ENCODE results near the gene ACTA1. TPM values are rescaled to one million over a fixed set of nuclear protein-coding genes. Genes with fewer than 3 reads are reported as not detected.
"Not testable (repeated sequence)": the region's sequence is repeated elsewhere in the genome, so short reads cannot be mapped to it uniquely, and the experiment has no call there.

ACTA1 gene
- polyA plus RNA-seq (2013, experiment 1 of 2; ENCODE audit: insufficient read length), result 23.0 TPM
- 29.1 TPM for polyA plus RNA-seq (2013, experiment 2 of 2; ENCODE audit: insufficient read length)

DNA sequence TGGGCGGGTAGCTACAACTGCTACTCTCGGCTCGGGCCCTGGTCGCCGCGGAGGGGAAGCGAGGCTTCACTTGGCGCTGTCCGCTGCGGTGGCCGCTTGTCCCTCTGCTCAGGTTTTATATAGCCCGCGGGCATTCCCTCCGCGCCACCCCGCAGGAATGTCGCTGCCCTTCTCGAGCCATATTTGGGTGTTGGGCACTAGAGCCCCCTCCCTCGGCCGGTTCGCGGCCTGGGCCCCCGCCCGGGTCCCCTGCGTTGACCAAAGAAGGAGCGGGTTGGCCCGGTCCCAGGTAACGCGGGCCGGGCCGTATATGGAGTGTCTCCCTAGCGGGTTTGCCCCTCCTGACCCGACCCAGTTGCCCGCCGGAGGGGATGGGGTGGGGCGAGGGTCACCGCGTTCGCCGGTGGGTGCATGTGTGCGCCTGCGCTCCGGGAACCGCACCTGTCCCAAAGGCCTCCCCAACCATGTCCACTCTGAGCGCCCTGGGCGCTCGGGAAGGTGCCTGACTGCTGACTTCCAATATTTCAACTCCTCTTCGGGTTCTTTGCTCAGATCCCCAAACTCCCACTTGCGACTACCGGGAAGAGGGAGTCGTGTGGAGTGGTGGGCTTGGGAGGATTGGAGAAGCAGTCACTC, at the start of gene ACTA1:
ACTA1 (minus strand) TSS at position 90 of the 636 bp plus-strand sequence. CDS start 979 bp downstream, outside the sequence.
- DNase-seq, result no peak

DNA sequence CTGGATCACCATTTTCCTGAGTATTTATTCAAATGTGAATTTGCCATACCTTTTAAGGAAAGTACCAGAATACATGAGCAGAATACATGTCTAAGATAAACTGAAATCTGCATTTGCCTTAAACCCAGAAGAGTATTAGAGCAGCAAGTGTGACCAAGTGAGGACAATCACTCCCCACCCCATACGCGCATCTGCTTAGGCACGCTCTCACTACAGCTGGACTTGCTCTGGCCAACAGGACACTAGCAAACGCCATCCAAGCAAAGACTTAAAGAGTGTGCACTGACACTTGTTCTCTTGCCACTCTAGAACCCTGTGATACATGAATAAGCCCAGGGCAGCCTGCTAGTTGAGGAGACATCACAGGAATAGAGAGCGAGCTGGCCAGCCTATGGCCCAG, 48.6 kb upstream of the ACTA1 start:
- no peak for DNase-seq

GRCh38 chr1:229480495-229480894, 46.6 kb upstream of the ACTA1 start:
- DNase-seq, result no peak

- no peak for DNase-seq
Observed at GRCh38 chr1:229479660-229480399, 45.9 kb upstream of the ACTA1 start.

DNA sequence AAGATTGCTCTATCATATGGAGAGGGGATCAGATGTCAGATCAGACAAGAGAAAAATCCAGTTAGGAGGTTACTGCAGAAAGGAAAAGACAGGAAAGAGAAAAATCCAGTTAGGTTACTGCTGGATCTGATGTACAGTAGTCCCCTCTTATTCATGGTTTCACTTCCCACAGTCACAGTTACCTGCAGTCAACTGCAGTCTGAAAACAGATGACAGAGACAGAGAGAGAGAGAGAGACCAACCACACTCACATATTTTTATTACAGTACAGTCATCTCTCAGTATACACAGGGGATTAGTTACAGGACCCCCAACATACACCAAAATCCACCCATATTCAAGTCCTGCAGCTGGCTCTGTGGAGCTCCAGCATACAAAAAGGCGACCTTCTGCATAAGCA, 45.0 kb upstream of the ACTA1 start:
- no peak for DNase-seq

DNA sequence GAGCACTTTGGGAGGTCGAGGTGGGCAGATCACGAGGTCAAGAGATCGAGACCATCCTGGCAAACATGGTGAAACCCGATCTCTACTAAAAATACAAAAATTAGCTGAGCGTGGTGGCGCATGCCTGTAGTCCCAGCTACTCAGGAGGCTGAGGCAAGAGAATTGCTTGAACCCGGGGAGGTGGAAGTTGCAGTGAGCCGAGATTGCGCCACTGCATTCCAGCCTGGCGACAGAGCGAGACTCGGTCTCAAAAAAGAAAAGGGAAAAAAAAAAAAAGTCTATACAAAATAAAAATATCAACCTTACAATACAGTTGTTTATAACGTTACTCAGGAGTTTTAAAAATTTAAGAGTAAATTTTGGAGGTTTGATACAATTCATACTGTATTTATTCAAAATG, 42.0 kb upstream of the ACTA1 start:
- DNase-seq, result not testable (repeated sequence)

GRCh38 chr1:229474509-229474908, 40.6 kb upstream of the ACTA1 start:
- no peak for DNase-seq

- no peak for DNase-seq
Observed at GRCh38 chr1:229471175-229471574, 37.3 kb upstream of the ACTA1 start.

DNA sequence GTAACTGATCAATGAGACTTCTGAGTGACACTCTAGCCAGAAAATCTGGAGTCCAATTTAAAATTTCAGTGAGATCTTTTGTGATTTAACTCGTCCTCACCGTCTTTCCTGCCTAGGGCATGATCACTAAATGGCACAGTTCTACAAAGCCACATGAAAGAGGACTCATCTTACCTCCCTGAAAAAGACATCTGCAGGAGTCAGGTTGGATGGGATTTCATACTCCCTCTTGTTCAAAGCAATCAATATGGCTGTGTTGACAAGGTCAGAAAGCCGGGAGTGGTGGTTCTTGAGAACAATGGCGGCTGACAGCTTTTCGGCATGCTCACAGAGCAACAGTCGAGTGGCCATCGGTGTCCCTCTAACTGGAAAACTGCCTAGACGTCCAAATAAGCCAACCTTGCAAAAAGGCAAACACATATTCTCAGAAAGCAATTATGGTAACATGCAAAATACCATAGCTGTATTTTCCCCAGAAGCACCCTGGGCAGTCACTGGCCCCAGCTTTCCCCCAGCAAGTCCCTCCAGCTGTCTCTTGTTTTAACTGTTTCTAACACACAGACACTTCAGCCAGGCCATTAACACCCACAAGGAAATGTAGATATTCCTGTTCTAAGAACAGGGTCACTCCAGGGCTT, 36.6 kb upstream of the ACTA1 start:
- no peak for DNase-seq

DNA sequence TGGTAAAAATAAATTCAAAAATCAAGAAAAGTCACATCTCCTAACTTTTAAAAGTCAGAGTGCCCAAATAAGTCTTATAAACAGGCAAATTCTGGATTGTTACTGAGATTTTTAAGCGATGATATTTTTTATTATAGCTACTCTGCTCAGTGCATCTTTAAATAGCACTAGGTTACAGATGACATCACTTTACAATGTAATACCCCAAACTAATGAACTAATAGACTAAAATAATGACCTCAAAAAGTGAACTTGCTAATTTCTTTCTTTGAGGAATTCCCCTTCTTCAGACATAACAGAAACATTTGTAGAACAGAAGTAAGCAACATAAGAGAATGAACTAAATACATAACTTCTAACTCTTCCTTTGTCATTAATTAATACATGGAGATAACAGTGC, 33.0 kb upstream of the ACTA1 start:
- no peak for DNase-seq

GRCh38 chr1:229464672-229465071, 30.8 kb upstream of the ACTA1 start:
- no peak for DNase-seq

- no peak for DNase-seq
Observed at GRCh38 chr1:229461032-229461668, 27.3 kb upstream of the ACTA1 start.

DNA sequence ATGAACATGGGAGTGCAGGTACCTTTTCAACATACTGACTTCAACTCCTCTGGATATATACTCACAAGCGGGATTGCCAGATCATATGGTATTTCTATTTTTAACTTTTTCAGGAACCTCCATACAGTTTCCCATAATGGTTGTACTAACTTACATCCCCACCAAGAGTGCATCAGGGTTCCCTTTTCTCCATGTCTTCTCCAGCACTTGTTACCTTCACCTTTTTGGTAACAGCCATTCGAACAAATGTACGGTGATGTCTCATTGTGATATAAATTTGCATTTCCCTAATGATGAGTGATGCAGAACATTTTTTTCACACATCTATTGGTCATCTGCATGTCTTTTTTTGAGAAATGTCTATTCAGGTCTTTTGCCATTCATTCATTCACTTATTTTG, 25.9 kb upstream of the ACTA1 start:
- no peak for DNase-seq

GRCh38 chr1:229457436-229457835, 23.5 kb upstream of the ACTA1 start:
- DNase-seq, result no peak

DNA sequence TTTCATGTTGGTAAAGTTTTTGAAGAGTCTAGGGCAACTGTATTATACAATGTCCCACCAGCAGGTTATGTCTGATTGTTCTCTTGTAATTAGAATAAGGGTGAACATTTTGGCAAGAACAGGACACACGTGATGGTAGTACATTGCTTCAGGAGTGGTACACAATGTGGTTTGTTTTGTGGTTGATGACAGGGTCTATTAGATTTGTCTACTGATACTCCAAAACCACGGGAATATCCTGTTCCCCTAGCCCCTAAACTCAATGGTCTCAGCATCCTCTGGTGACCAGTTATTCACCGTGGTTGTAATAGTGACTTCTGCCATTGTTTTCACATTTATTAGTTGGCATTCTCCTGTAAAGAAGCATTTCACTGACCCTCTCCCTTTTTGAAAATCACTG, 22.1 kb upstream of the ACTA1 start:
- no peak for DNase-seq

- no peak for DNase-seq
Observed at GRCh38 chr1:229454056-229454455, 20.2 kb upstream of the ACTA1 start.

- DNase-seq, result peak; percentile 25
Observed at GRCh38 chr1:229452956-229453801, 19.3 kb upstream of the ACTA1 start.

DNA sequence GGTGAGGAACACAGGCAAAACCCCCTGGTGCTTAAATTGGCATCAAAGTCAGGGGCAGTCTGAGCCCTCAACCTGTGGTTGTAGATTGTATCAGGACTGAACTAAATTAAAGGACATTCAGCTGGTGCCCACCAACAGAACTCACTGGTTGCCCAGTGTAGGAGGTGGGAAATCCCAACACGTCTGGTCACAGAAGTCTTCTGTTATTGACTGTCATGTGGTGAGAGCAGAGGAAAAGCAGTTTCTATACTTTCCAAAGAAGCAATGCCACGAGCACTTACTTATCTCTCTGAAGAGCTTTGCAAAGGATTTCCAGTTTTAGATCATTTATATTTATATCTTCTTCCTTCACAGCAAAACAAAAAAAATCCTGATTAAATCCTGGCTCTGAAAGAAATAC, 15.0 kb upstream of the ACTA1 start:
- no peak for DNase-seq

- no peak for DNase-seq
Observed at GRCh38 chr1:229448354-229448753, 14.5 kb upstream of the ACTA1 start.

DNA sequence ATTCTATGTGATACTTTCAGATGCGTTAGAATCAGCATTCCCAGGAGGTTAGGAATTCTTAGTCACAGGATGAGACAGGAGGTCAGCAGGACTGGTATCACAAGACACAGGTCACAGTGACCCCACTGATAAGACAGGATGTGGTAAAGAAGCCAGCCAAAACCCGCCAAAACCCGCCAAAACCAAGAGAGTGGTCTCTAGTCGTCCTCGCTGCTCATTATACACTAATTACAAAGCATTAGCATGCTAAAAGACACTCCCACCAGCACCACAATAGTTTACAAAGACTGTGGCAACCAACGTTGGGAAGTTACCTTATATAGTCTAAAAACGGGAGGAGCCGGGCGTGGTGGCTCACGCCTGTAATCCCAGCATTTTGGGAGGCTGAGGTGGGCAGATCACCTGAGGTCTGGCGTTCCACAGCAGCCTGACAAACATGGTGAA, 13.9 kb upstream of the ACTA1 start:
- DNase-seq, result no peak

DNA sequence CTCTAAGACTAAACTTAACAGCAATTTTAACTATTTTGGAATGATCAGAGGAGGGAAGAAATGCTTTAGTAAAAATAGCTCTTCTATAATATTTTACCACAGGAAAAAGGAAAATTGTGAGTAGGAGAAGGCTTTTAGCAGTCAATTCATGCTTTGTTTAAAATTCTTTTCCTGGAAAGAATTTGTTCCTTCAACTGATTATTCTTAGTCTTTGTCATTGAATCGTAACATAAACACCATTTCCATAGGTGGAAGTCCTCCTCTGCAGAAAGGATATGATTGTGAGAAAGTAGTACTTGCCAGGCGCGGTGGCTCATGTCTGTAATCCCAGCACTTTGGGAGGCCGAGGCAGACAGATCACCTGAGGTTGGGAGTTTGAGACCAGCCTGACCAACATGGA, 11.9 kb upstream of the ACTA1 start:
- DNase-seq, result no peak

DNA sequence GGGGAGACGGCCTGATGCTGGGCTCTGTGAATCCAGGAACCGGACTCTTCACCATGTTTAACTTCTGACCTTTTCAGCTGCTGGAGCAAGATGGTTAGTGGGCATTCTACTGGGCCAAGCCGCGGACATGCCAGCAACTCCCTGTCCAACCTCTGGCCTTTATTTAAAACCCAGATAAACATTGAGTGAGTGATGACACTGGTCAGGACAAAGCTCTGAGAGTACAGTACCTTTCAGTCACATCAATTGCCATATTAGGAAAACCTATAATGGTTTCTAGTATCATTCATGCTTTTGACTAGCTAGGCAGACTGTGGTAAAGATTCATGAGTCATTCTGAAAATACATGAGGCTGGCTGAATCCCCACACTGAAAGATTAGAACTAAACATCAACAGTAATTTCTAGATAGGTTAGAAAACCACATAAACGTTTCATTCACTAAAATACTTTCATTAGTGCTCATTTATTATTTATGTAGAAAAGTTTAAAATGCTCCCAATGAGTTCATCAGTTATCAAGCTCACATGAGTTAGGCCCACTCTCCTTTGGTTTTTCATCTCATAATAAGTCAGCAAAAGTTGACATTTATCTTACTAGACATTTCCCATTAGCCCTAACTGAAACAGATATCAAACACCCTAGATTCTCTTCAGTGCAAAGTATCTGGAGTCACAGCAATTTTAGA, 7.1 kb upstream of the ACTA1 start:
- DNase-seq, result peak; percentile 79
